Testis (tissue), 2 donors: Measurements from ENCODE around the gene NFIA.

Experiments used
- POLR2A ChIP-seq: fragments of 450-650 bp; IDR thresholded peaks from one replicate; pipeline ENCODE4 v1.6.1; 2017; ENCODE audit warnings: antibody characterized with exemption, mild to moderate bottlenecking, moderate library complexity
- TF ChIP-seq, protein P1 (sequence below), 3 experiments: fragments of 450-650 bp in 2 of 3; fragments of 200-600 bp in 1 of 3; sonication (generic) in 1 of 3; IDR thresholded peaks; one replicate each; pipeline ENCODE4 v1.5.1; 2016 to 2019; ENCODE audit warnings: antibody characterized with exemption in 3 of 3, mild to moderate bottlenecking in 2 of 3, moderate library complexity in 1 of 3

DNA sequence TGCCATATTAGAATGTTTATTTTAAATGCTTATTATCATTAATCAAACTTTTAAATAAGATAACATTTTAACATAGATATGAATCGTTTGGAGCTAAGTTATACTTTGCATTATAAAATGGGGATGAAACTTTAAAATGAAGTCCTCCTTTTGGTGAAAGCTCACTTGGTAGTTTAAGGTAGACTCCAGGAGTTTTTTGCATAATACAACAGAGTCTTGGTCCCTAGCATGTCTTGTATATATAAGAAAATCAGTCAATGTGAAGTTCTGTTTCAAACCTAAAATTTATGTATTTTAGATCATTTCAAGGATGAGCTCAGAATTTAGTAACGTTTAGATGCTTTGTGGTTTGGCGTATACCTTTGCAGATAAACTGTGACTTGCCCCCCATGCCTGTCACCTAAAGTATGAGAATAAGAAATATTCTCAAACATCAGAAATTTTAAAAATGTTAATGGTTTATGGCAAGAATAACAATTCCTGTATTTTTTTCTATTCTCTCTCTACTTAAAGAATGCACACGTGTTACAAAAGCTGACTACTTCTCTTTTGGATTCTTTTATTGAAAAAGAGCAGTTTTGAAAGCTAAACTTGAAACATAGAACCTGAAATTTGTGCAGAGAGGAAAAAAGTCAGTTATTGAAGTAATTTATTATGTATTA is 3.8 kb downstream of the NFIA start:
- TF ChIP-seq, protein P1, sequence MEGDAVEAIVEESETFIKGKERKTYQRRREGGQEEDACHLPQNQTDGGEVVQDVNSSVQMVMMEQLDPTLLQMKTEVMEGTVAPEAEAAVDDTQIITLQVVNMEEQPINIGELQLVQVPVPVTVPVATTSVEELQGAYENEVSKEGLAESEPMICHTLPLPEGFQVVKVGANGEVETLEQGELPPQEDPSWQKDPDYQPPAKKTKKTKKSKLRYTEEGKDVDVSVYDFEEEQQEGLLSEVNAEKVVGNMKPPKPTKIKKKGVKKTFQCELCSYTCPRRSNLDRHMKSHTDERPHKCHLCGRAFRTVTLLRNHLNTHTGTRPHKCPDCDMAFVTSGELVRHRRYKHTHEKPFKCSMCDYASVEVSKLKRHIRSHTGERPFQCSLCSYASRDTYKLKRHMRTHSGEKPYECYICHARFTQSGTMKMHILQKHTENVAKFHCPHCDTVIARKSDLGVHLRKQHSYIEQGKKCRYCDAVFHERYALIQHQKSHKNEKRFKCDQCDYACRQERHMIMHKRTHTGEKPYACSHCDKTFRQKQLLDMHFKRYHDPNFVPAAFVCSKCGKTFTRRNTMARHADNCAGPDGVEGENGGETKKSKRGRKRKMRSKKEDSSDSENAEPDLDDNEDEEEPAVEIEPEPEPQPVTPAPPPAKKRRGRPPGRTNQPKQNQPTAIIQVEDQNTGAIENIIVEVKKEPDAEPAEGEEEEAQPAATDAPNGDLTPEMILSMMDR (IDR thresholded peaks at IDR 0.05): no peak
- TF ChIP-seq POLR2A: no peak
